SHP77 (cell line): ENCODE results near the gene UTP14C.
"Not testable (repeated sequence)": the region's sequence is repeated elsewhere in the genome, so short reads cannot be mapped to it uniquely, and the experiment has no call there.

ENCODE experiments used
- DNase-seq, 2 experiments: peaks; one replicate each; lab custom pipeline; 2025; lab: John Stamatoyannopoulos, UW

UTP14C gene

GRCh38 chr13:52043675-52044074 is 19.2 kb downstream of the UTP14C start:
- DNase-seq: no peak

GRCh38 chr13:52047463-52047862 is 23.0 kb downstream of the UTP14C start:
- no peak for DNase-seq

- DNase-seq: no peak
These were observed 24.0 kb downstream of the UTP14C start for GRCh38 chr13:52048516-52048915.

DNA sequence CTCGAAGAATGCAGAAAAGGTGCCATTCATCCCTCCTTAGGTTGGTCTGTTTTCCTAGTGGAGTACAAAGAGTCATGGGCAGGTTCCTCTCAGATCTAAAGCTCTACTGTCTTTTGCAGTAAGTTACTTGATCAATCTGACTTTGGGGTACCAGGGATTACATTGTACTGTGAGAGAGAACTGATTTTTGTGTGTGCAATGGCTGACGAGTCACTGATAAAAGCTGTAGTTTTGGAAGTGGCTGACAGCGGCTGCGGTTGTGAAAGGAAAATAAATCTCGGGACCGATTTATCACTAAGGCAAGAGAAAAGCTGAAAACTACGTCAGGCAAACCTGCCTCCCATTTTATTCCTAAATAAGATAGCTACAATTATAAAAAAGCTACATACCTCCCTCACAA is 26.9 kb downstream of the UTP14C start:
- DNase-seq: no peak

- no peak for DNase-seq
These were observed 29.0 kb downstream of the UTP14C start for GRCh38 chr13:52053460-52053859.

GRCh38 chr13:52061064-52061463 is 36.6 kb downstream of the UTP14C start:
- not testable (repeated sequence) for DNase-seq

- no peak for DNase-seq
These were observed 37.1 kb downstream of the UTP14C start for GRCh38 chr13:52061587-52061986.

- no peak for DNase-seq
These were observed 42.7 kb downstream of the UTP14C start for GRCh38 chr13:52067237-52067636.

- DNase-seq: no peak
These were observed 46.5 kb downstream of the UTP14C start for GRCh38 chr13:52070929-52071523.
